ENCODE data around the gene BMP5.

GRCh38 chr6:55870181-55870813 is 5.1 kb downstream of the BMP5 start:
- TF ChIP-seq JUN (IDR thresholded peaks at IDR 0.05; ENCODE audit: borderline replicate concordance, insufficient read depth, insufficient read length, low read depth), result no peak
- TF ChIP-seq POLR2A (IDR thresholded peaks at IDR 0.05; ENCODE audit: low read depth, low read length), result no peak
- no peak for TF ChIP-seq POLR2AphosphoS5 (IDR thresholded peaks at IDR 0.05; ENCODE audit: insufficient read depth, low read depth, low read length)
- no peak for TF ChIP-seq CTCF (IDR thresholded peaks at IDR 0.05; ENCODE audit: extremely low read depth in 1 of 2, insufficient read depth in 1 of 2, low read depth in 1 of 2, low read length in 2 of 2)

Data from endothelial cell of umbilical vein (primary cell).